ENCODE measurements around the gene OCLN. TPM values are rescaled to one million over a fixed set of nuclear protein-coding genes. Genes with fewer than 3 reads are reported as not detected.
"Not testable (repeated sequence)": the region's sequence is repeated elsewhere in the genome, so short reads cannot be mapped to it uniquely, and the experiment has no call there.

OCLN gene
- total and polyA plus RNA-seq, 4 donors = 0.54 to 2.6 (median 2.1) TPM

DNA sequence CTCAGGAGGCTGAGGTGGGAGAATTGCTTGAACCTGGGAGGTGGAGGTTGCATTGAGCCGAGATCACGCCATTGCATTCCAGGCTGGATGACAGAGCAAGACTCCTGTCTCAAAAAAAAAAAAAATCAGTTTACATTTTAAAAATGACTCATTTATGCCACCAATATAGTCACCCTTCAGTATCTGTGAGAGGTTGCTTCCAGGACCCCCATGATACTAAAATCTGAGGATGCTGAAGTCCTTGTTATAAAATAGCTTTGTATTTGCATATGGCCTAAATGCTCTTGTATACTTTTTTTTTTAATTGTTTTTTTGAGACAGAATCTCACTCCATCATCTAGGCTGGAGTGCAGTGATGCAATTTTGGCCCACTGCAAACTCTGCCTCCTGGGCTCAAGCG, 5.8 kb downstream of the OCLN start:
- Histone ChIP-seq H3K4me1 (ENCODE audit: control insufficient read depth in 1 of 2, insufficient read depth in 2 of 2, low read length in 2 of 2) (no peaks in the 10 kb centered on the region), H3K36me3 (ENCODE audit: control insufficient read depth in 1 of 2, insufficient read depth in 2 of 2, low read length in 1 of 2) (no peaks in the 10 kb centered on the region), H3K4me3 (ENCODE audit: low read length in 2 of 2) (no peak overlapping the region), H3K27ac (ENCODE audit: low read depth in 1 of 2, low read length in 2 of 2) (no peak overlapping the region), H3K27me3 (ENCODE audit: control insufficient read depth in 1 of 2, insufficient read depth in 2 of 2, low read length in 1 of 2) (no peaks in the 10 kb centered on the region), H3K9me3 (ENCODE audit: control insufficient read depth, low read length) (no peaks in the 10 kb centered on the region)
- no peak for ATAC-seq (ENCODE audit: low FRiP score)
- intact Hi-C loops (cut with DNase I) = no loop called here
- DNase-seq = no peak
- WGBS, 2 donors = 94% methylated on average over 3 of the region's 3 CpGs

DNA sequence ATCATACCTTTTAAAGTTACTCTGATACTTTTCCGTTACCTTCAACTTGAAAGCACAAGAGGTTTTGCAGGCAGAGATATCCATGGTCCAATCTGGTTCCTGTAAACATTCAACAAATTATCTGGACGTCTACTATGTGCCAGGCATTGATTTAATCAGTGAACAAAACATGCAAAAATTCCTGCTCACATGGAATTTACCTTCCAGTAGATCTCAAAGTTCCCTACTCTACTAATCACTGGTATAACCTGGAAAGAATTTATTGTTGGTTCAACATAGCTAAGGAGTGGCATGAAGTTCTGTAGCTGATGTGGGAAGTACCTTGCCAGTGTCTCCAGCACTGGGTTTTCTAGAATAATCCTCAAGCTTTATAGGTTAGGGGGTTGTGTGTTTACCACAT, 9.8 kb downstream of the OCLN start:
- Histone ChIP-seq H3K27ac (ENCODE audit: low read depth in 1 of 2, low read length in 2 of 2) (no peak overlapping the region), H3K9me3 (ENCODE audit: control insufficient read depth, low read length) (no peaks in the 10 kb centered on the region), H3K4me3 (ENCODE audit: low read length in 2 of 2) (no peak overlapping the region), H3K36me3 (ENCODE audit: control insufficient read depth in 1 of 2, insufficient read depth in 2 of 2, low read length in 1 of 2) (no peaks in the 10 kb centered on the region), H3K27me3 (ENCODE audit: control insufficient read depth in 1 of 2, insufficient read depth in 2 of 2, low read length in 1 of 2) (no peaks in the 10 kb centered on the region), H3K4me1 (ENCODE audit: control insufficient read depth in 1 of 2, insufficient read depth in 2 of 2, low read length in 2 of 2) (no peaks in the 10 kb centered on the region)
- 42 to 54% methylated on average over 2 of the region's 2 CpGs for WGBS, 2 donors
- ATAC-seq (ENCODE audit: low FRiP score) (no peak), DNase-seq (no peak)
- intact Hi-C loops (cut with DNase I) = no loop called here

GRCh38 chr5:69502767-69503488, 10.3 kb downstream of the OCLN start:
- intact Hi-C loops (cut with DNase I) = no loop called here
- no peaks in the 10 kb centered on the region for H3K27me3 ChIP-seq (ENCODE audit: control insufficient read depth in 1 of 2, insufficient read depth in 2 of 2, low read length in 1 of 2)
- no peak overlapping the region for H3K27ac ChIP-seq (ENCODE audit: low read depth in 1 of 2, low read length in 2 of 2)
- WGBS, 2 donors = 72 to 76% methylated on average over 7 of the region's 7 CpGs
- no peaks in the 10 kb centered on the region for H3K36me3 ChIP-seq (ENCODE audit: control insufficient read depth in 1 of 2, insufficient read depth in 2 of 2, low read length in 1 of 2)
- no peaks in the 10 kb centered on the region for H3K4me1 ChIP-seq (ENCODE audit: control insufficient read depth in 1 of 2, insufficient read depth in 2 of 2, low read length in 2 of 2)
- DNase-seq (no peak), ATAC-seq (ENCODE audit: low FRiP score) (no peak)
- H3K4me3 ChIP-seq (ENCODE audit: low read length in 2 of 2) = peak overlapping the region in 1 of 2 donors; percentile 14
- H3K9me3 ChIP-seq (ENCODE audit: control insufficient read depth, low read length) = no peaks in the 10 kb centered on the region

- WGBS, 2 donors = 80 to 87% methylated on average over 2 of the region's 2 CpGs
- DNase-seq = no peak
- H3K4me3 ChIP-seq (ENCODE audit: low read length in 2 of 2) = no peak overlapping the region
- ATAC-seq (ENCODE audit: low FRiP score) = no peak
- H3K9me3 ChIP-seq (ENCODE audit: control insufficient read depth, low read length) = no peaks in the 10 kb centered on the region
- no peaks in the 10 kb centered on the region for H3K4me1 ChIP-seq (ENCODE audit: control insufficient read depth in 1 of 2, insufficient read depth in 2 of 2, low read length in 2 of 2)
- H3K27me3 ChIP-seq (ENCODE audit: control insufficient read depth in 1 of 2, insufficient read depth in 2 of 2, low read length in 1 of 2) = no peaks in the 10 kb centered on the region
- H3K36me3 ChIP-seq (ENCODE audit: control insufficient read depth in 1 of 2, insufficient read depth in 2 of 2, low read length in 1 of 2) = no peaks in the 10 kb centered on the region
- H3K27ac ChIP-seq (ENCODE audit: low read depth in 1 of 2, low read length in 2 of 2) = no peak overlapping the region
- intact Hi-C loops (cut with DNase I) = no loop called here
Observed at GRCh38 chr5:69504036-69504435, 11.4 kb downstream of the OCLN start.

DNA sequence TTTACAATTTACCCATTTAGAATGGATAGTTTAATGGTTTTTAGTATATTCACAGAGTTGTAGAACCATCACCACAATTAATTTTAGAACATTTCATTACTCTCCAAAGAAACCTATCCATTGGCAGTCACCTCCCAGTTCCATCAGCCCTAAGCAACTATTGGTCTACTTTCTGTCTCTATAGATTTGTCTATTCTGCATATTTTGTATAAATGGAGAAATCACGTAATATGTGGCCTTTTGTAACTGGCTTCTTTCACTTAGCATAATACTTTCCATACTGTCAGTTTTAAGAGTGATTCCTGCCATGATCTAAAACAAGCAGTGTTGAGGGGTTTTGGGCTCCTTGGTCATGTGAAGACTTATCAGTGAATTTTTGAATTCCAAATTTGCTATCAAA, 12.7 kb downstream of the OCLN start:
- Histone ChIP-seq H3K27me3 (ENCODE audit: control insufficient read depth in 1 of 2, insufficient read depth in 2 of 2, low read length in 1 of 2) (no peaks in the 10 kb centered on the region), H3K4me1 (ENCODE audit: control insufficient read depth in 1 of 2, insufficient read depth in 2 of 2, low read length in 2 of 2) (no peaks in the 10 kb centered on the region), H3K36me3 (ENCODE audit: control insufficient read depth in 1 of 2, insufficient read depth in 2 of 2, low read length in 1 of 2) (no peaks in the 10 kb centered on the region), H3K4me3 (ENCODE audit: low read length in 2 of 2) (no peak overlapping the region), H3K9me3 (ENCODE audit: control insufficient read depth, low read length) (no peaks in the 10 kb centered on the region), H3K27ac (ENCODE audit: low read depth in 1 of 2, low read length in 2 of 2) (no peak overlapping the region)
- 94 to 98% methylated on average over 1 of the region's 1 CpG for WGBS, 2 donors
- no peak for ATAC-seq (ENCODE audit: low FRiP score)
- intact Hi-C loops (cut with DNase I) = no loop called here
- DNase-seq = no peak

DNA sequence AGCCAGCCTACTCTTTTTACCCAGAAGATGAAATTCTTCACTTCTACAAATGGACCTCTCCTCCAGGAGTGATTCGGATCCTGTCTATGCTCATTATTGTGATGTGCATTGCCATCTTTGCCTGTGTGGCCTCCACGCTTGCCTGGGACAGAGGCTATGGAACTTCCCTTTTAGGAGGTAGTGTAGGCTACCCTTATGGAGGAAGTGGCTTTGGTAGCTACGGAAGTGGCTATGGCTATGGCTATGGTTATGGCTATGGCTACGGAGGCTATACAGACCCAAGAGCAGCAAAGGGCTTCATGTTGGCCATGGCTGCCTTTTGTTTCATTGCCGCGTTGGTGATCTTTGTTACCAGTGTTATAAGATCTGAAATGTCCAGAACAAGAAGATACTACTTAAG, 16.6 kb downstream of the OCLN start:
- no peak overlapping the region for H3K4me3 ChIP-seq (ENCODE audit: low read length in 2 of 2)
- H3K27me3 ChIP-seq (ENCODE audit: control insufficient read depth in 1 of 2, insufficient read depth in 2 of 2, low read length in 1 of 2) = no peaks in the 10 kb centered on the region
- H3K36me3 ChIP-seq (ENCODE audit: control insufficient read depth in 1 of 2, insufficient read depth in 2 of 2, low read length in 1 of 2) = no peaks in the 10 kb centered on the region
- WGBS, 2 donors = 93 to 95% methylated on average over 6 of the region's 6 CpGs
- ATAC-seq (ENCODE audit: low FRiP score) (no peak), DNase-seq (no peak)
- H3K9me3 ChIP-seq (ENCODE audit: control insufficient read depth, low read length) = no peaks in the 10 kb centered on the region
- H3K27ac ChIP-seq (ENCODE audit: low read depth in 1 of 2, low read length in 2 of 2) = no peak overlapping the region
- intact Hi-C loops (cut with DNase I) = no loop called here
- no peaks in the 10 kb centered on the region for H3K4me1 ChIP-seq (ENCODE audit: control insufficient read depth in 1 of 2, insufficient read depth in 2 of 2, low read length in 2 of 2)

DNA sequence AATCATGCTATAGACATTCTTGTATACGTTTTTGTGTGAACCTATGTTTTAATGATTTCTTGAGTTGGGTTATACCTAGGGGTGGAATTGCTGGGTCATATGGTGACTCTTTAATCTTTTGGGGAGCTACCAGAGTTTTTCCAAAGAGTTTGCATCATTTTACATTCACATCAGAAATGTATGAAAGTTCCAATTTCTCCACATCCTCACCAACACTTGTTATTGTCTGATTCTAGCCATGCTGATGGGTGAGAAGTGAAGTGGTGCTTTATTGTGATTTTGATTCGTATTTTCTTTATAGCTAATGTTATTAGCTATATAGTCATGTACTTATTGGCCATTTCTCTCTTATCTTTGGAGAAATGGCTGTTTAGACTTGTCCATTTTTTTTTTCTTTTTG, 18.1 kb downstream of the OCLN start:
- intact Hi-C loops (cut with DNase I) = no loop called here
- ATAC-seq (ENCODE audit: low FRiP score) (no peak), DNase-seq (no peak)
- H3K4me1 ChIP-seq (ENCODE audit: control insufficient read depth in 1 of 2, insufficient read depth in 2 of 2, low read length in 2 of 2) = no peaks in the 10 kb centered on the region
- H3K36me3 ChIP-seq (ENCODE audit: control insufficient read depth in 1 of 2, insufficient read depth in 2 of 2, low read length in 1 of 2) = no peaks in the 10 kb centered on the region
- H3K9me3 ChIP-seq (ENCODE audit: control insufficient read depth, low read length) = no peaks in the 10 kb centered on the region
- H3K4me3 ChIP-seq (ENCODE audit: low read length in 2 of 2) = no peak overlapping the region
- H3K27ac ChIP-seq (ENCODE audit: low read depth in 1 of 2, low read length in 2 of 2) = no peak overlapping the region
- 76 to 88% methylated on average over 2 of the region's 2 CpGs for WGBS, 2 donors
- H3K27me3 ChIP-seq (ENCODE audit: control insufficient read depth in 1 of 2, insufficient read depth in 2 of 2, low read length in 1 of 2) = no peaks in the 10 kb centered on the region

DNA sequence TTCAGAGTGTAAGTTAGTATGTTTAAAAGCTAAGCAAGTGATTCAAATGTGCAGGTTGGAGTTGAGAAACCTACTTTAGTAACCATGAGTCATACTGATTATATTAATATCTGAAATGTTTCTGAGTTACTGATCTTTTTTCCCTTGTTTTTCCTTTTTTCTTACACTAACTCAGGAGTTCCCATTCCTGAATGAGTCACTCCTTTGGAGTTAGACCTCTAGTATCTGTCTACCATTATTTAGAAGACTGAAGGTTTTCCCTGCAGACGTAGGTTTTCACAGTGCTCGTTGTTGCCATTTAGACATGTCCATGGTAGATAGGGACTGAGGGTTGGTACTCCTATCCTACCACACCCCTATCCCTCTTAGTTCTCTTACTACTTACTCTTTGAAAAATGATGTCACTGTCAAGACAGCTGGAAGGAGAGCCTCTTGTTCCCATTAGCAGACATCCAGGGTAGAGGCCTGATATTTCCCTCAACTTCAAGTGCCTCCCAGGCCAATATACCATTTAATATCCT, 20.2 kb downstream of the OCLN start:
- H3K4me3 ChIP-seq (ENCODE audit: low read length in 2 of 2) = no peak overlapping the region
- intact Hi-C loops (cut with DNase I) = no loop called here
- DNase-seq = no peak
- H3K4me1 ChIP-seq (ENCODE audit: control insufficient read depth in 1 of 2, insufficient read depth in 2 of 2, low read length in 2 of 2) = no peaks in the 10 kb centered on the region
- WGBS, 2 donors = 77 to 86% methylated on average over 2 of the region's 2 CpGs
- no peak for ATAC-seq (ENCODE audit: low FRiP score)
- H3K27me3 ChIP-seq (ENCODE audit: control insufficient read depth in 1 of 2, insufficient read depth in 2 of 2, low read length in 1 of 2) = no peaks in the 10 kb centered on the region
- H3K27ac ChIP-seq (ENCODE audit: low read depth in 1 of 2, low read length in 2 of 2) = no peak overlapping the region
- H3K9me3 ChIP-seq (ENCODE audit: control insufficient read depth, low read length) = no peaks in the 10 kb centered on the region
- no peaks in the 10 kb centered on the region for H3K36me3 ChIP-seq (ENCODE audit: control insufficient read depth in 1 of 2, insufficient read depth in 2 of 2, low read length in 1 of 2)

GRCh38 chr5:69515570-69515969, 23.0 kb downstream of the OCLN start:
- DNase-seq; H3K27me3 ChIP-seq (ENCODE audit: control insufficient read depth in 1 of 2, insufficient read depth in 2 of 2, low read length in 1 of 2); intact Hi-C loops (cut with DNase I); H3K9me3 ChIP-seq (ENCODE audit: control insufficient read depth, low read length); H3K4me1 ChIP-seq (ENCODE audit: control insufficient read depth in 1 of 2, insufficient read depth in 2 of 2, low read length in 2 of 2); H3K27ac ChIP-seq (ENCODE audit: low read depth in 1 of 2, low read length in 2 of 2); ATAC-seq (ENCODE audit: low FRiP score); H3K36me3 ChIP-seq (ENCODE audit: control insufficient read depth in 1 of 2, insufficient read depth in 2 of 2, low read length in 1 of 2); H3K4me3 ChIP-seq (ENCODE audit: low read length in 2 of 2): not testable (repeated sequence)
- 95 to 96% methylated on average over 8 to 28 of the region's 30 CpGs for WGBS, 2 donors
